Measurements from ENCODE around the gene ATAD2B.

DNA sequence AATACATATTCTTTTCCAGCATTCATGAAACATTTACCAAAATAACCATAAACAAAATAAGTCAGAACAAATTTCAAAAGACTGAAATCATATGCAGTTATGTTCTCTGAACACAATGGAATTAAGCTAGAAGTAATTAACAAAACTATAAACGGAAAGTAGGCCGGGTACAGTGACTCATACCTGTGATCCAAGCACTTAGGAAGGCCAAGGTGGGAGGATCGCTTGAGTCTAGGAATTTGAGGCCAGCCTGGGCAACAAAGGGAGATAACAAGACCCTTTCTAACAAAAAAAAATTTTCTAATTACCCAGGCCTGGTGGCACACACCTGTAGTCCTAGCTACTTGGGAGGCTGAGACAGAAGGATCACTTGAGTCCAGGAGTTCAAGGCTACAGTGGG lies 14.9 kb downstream of the ATAD2B start:
- TF ChIP-seq POLR2A (IDR thresholded peaks at IDR 0.05) (no peak), POLR2AphosphoS5 (IDR thresholded peaks at IDR 0.05; ENCODE audit: insufficient read depth in 1 of 2, low read depth in 1 of 2) (no peak)
